A549 (cell line): Measurements from ENCODE around the gene RETREG1. TPM values are rescaled to one million over a fixed set of nuclear protein-coding genes. Genes with fewer than 3 reads are reported as not detected.

Source experiments
- ATAC-seq, 2 experiments: fragments of 200-7000 bp in 1 of 2; fragments of >200 bp in 1 of 2; cut with Nextera tagmentation in 1 of 2; cut with Tn5 transposase in 1 of 2; 3 replicates each; pipeline versions ENCODE4 v1.8.0 to v1.9.1; 2018 to 2020; ENCODE audit warnings: mild to moderate bottlenecking in 1 of 2, moderate library complexity in 1 of 2
- CTCF ChIA-PET: fragments of 300-600 bp; sonication (Branson Sonifier 250); formaldehyde crosslinking; extraction: SDS; loops from one replicate; lab custom pipeline; 2021; ENCODE audit warnings: antibody characterized with exemption, inconsistent platforms; lab: Yijun Ruan, JAX
- POLR2A ChIA-PET: fragments of 350-600 bp; formaldehyde crosslinking; extraction: SDS; loops from one replicate; lab custom pipeline; 2021; ENCODE audit warnings: antibody characterized with exemption, inconsistent platforms; lab: Yijun Ruan, JAX
- DNase-seq, 2 experiments: peaks; one replicate each; pipeline versions ENCODE4 v3.0.0 to v3.0.0-alpha.2; 2011 to 2016; ENCODE audit warnings: low read depth in 1 of 2, low spot score in 1 of 2
- FAIRE-seq: peaks from 2 replicates; lab custom pipeline; 2011; peaks lifted over from hg19 to GRCh38; lab: Jason Lieb, UNC
- H3K27ac ChIP-seq, 2 experiments: fragments of >200 bp; sonication (Bioruptor Twin); formaldehyde crosslinking; 3 replicates each; pipeline ENCODE4 v1.5.1; 2016 to 2017
- H3K4me1 ChIP-seq: fragments of >200 bp; sonication (Bioruptor Twin); formaldehyde crosslinking; 3 replicates; pipeline ENCODE4 v1.6.1; 2016
- H3K4me2 ChIP-seq: fragments of >200 bp; sonication (Bioruptor Twin); formaldehyde crosslinking; 3 replicates; pipeline ENCODE4 v1.6.1; 2016
- H3K4me3 ChIP-seq: fragments of >200 bp; sonication (Bioruptor Twin); formaldehyde crosslinking; 3 replicates; pipeline ENCODE4 v1.5.1; 2016
- H3K9me3 ChIP-seq: fragments of >200 bp; sonication (Bioruptor Twin); formaldehyde crosslinking; 3 replicates; pipeline ENCODE4 v1.6.1; 2016
- CBX2 ChIP-seq: fragments of 200-600 bp; sonication (generic); IDR thresholded peaks from 2 replicates; pipeline ENCODE4 v1.6.1; 2016; ENCODE audit warnings: low read depth, mild to moderate bottlenecking, borderline replicate concordance
- CBX8 ChIP-seq: fragments of 200-600 bp; sonication (generic); IDR thresholded peaks from 2 replicates; pipeline ENCODE4 v1.6.1; 2016
- CHD4 ChIP-seq: fragments of 200-600 bp; sonication (generic); IDR thresholded peaks from 2 replicates; pipeline ENCODE4 v1.6.1; 2016; ENCODE audit warnings: antibody characterized with exemption, mild to moderate bottlenecking, borderline replicate concordance
- CTCF ChIP-seq: fragments of >200 bp; sonication (Bioruptor Twin); formaldehyde crosslinking; IDR thresholded peaks from 3 replicates; pipeline ENCODE4 v1.5.1; 2016
- EP300 ChIP-seq, 2 experiments: fragments of >200 bp; sonication (Bioruptor Twin); formaldehyde crosslinking; IDR thresholded peaks; 2 replicates in 1 of 2; 3 replicates in 1 of 2; pipeline ENCODE4 v1.6.1; 2016 to 2017
- HDAC2 ChIP-seq: fragments of 200-600 bp; sonication (generic); IDR thresholded peaks from 2 replicates; pipeline ENCODE4 v1.6.1; 2016
- HOXB13 ChIP-seq: fragments of 250-450 bp; sonication (Bioruptor Pico); IDR thresholded peaks from 2 replicates; pipeline ENCODE4 v1.5.0; 2020; ENCODE audit warnings: low read depth, mild to moderate bottlenecking, moderate library complexity
- KDM5A ChIP-seq: fragments of 200-600 bp; sonication (generic); IDR thresholded peaks from 2 replicates; pipeline ENCODE4 v1.6.1; 2016; ENCODE audit warnings: antibody characterized with exemption, mild to moderate bottlenecking
- NR3C1 ChIP-seq: fragments of >200 bp; sonication (Bioruptor Twin); formaldehyde crosslinking; IDR thresholded peaks from 3 replicates; pipeline ENCODE4 v1.6.1; 2017
- PBX3 ChIP-seq: IDR thresholded peaks from 2 replicates; pipeline ENCODE4 v1.6.1; 2012
- POLR2AphosphoS2 ChIP-seq: conservative IDR thresholded peaks from 2 replicates; pipeline ENCODE4 v1.6.1; 2012; ENCODE audit warnings: low read length, improper control_type of control experiment, inconsistent platforms
- RARB ChIP-seq: fragments of 250-450 bp; sonication (Bioruptor Pico); IDR thresholded peaks from 2 replicates; pipeline ENCODE4 v1.8.0; 2021; ENCODE audit warnings: mild to moderate bottlenecking, moderate library complexity
- RCOR1 ChIP-seq: fragments of 150-350 bp; IDR thresholded peaks from 2 replicates; pipeline ENCODE4 v1.6.1; 2014; ENCODE audit warnings: antibody characterized with exemption, low read length, low read depth
- RFX5 ChIP-seq: fragments of 450-650 bp; IDR thresholded peaks from 2 replicates; pipeline ENCODE4 v1.7.1; 2014; ENCODE audit warnings: antibody characterized with exemption, mild to moderate bottlenecking, moderate library complexity
- RNF2 ChIP-seq: fragments of 200-600 bp; sonication (generic); IDR thresholded peaks from 2 replicates; pipeline ENCODE4 v1.6.1; 2016; ENCODE audit warnings: low read depth, mild to moderate bottlenecking, antibody characterized with exemption, moderate library complexity, borderline replicate concordance
- SMC3 ChIP-seq: fragments of >200 bp; sonication (Bioruptor Twin); formaldehyde crosslinking; IDR thresholded peaks from 3 replicates; pipeline ENCODE4 v1.6.1; 2018; ENCODE audit warnings: inconsistent platforms
- SREBF2 ChIP-seq: fragments of 450-650 bp; IDR thresholded peaks from 2 replicates; pipeline ENCODE4 v1.6.1; 2014; ENCODE audit warnings: mild to moderate bottlenecking, moderate library complexity
- ZFP36 ChIP-seq: fragments of 450-650 bp; IDR thresholded peaks from 2 replicates; pipeline ENCODE4 v1.6.1; 2014; ENCODE audit warnings: borderline replicate concordance; ENCODE audit not compliant: partially characterized antibody
- ZSCAN20 ChIP-seq: fragments of 250-450 bp; sonication (Bioruptor Pico); IDR thresholded peaks from 2 replicates; pipeline ENCODE4 v1.8.0; 2022; ENCODE audit warnings: mild to moderate bottlenecking, moderate library complexity
- WGBS: methylation state at CpG from one replicate; pipeline ENCODE4 v1.1.6; 2017; ENCODE audit errors: missing lambda C conversion rate; 5-methylcytosine and 5-hydroxymethylcytosine counted together
- polyA plus RNA-seq, 4 experiments: library from polyadenylated mRNA; depleted of rRNA in 3 of 4; stranded (reverse); fragments of >200 nt; fragmentation: RNase III in 1 of 4; extraction: RNeasy Plus Mini Kit Qiagen cat#74134 plus additional on column Dnase treatment in 1 of 4; gene quantifications; 2 replicates in 3 of 4; 3 replicates in 1 of 4; pipeline ENCODE4 v1.2.3, GENCODE V29; 2011 to 2017
- TF ChIP-seq, protein P1 (sequence below): fragments of >200 bp; sonication (Bioruptor Twin); formaldehyde crosslinking; IDR thresholded peaks from 2 replicates; pipeline ENCODE4 v1.6.1; 2016
- TF ChIP-seq, protein P2 (sequence below): fragments of 150-350 bp; IDR thresholded peaks from 2 replicates; pipeline ENCODE4 v1.6.1; 2014; ENCODE audit warnings: low read depth, mild to moderate bottlenecking, low read length
- TF ChIP-seq, protein P3 (sequence below): IDR thresholded peaks from 2 replicates; pipeline ENCODE4 v1.6.1; 2012; ENCODE audit warnings: low read depth, borderline replicate concordance
- TF ChIP-seq, protein P4 (sequence below): fragments of 250-450 bp; sonication (Bioruptor Pico); IDR thresholded peaks from 2 replicates; pipeline ENCODE4 v1.5.0; 2021; ENCODE audit warnings: mild to moderate bottlenecking, moderate library complexity, borderline replicate concordance

Gene RETREG1
- polyA plus RNA-seq, 2 of the 4 experiments (the other 2 are of a cell fraction): 2.1 to 3.4 TPM

DNA sequence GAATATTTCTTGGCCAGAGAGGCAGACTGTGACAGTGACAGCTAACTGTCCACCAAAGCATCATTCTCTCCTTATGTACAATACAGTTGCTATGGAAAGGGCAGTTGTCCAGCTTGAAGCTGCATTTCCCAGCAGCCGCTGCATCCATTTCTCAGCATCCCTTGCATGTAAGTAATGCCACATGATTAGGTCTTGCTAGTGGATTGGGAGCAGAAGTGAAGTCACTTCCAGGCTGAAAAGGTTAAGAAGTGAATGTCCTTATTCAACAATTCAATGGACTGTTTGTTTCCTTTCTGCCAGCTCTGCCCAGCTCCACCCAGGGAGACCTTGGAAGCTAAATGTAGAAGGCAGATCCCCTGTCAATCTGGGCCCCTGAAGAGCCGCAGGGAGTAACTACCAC, 26.1 kb upstream of the RETREG1 start:
- FAIRE-seq (no peak), DNase-seq (no peak), ATAC-seq (no peak)
- Histone ChIP-seq H3K4me1 (no peaks in the 10 kb centered on the region), H3K4me3 (no peak overlapping the region), H3K4me2 (no peak overlapping the region), H3K9me3 (no peaks in the 10 kb centered on the region), H3K27ac (no peak overlapping the region)
- ChIA-PET POLR2A (no interaction called here), CTCF (no interaction called here)
- TF ChIP-seq, protein P1, sequence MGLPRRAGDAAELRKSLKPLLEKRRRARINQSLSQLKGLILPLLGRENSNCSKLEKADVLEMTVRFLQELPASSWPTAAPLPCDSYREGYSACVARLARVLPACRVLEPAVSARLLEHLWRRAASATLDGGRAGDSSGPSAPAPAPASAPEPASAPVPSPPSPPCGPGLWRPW: no peak
- no peak for TF ChIP-seq CBX8
- 29% methylated on average over 2 of the region's 2 CpGs for WGBS

DNA sequence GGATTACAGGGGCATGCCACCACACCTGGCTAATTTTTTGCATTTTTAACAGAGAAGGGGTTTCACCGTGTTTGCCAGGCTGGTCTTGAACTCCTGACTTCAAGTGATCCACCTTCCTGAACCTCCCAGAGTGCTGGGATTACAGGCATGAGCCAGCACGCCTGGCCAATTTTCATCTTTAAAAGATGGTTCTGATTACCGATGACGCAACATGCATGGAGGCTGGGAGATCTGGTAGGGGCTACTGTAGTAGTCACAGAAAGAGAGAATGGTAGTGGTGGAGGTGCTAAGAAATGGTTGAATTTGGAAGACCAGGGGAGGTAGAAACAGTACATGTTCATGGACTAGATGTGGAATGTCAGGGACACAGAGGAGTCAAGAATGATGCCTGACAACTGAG, 22.4 kb upstream of the RETREG1 start:
- ATAC-seq: no peak
- Histone ChIP-seq H3K4me2 (no peak overlapping the region), H3K4me3 (no peak overlapping the region), H3K4me1 (no peaks in the 10 kb centered on the region), H3K9me3 (no peaks in the 10 kb centered on the region), H3K27ac (no peak overlapping the region)
- ChIA-PET CTCF (no interaction called here), POLR2A (no interaction called here)
- TF ChIP-seq POLR2AphosphoS2: no peak
- TF ChIP-seq RFX5: no peak
- TF ChIP-seq, protein P2, sequence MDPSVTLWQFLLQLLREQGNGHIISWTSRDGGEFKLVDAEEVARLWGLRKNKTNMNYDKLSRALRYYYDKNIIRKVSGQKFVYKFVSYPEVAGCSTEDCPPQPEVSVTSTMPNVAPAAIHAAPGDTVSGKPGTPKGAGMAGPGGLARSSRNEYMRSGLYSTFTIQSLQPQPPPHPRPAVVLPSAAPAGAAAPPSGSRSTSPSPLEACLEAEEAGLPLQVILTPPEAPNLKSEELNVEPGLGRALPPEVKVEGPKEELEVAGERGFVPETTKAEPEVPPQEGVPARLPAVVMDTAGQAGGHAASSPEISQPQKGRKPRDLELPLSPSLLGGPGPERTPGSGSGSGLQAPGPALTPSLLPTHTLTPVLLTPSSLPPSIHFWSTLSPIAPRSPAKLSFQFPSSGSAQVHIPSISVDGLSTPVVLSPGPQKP: no peak
- TF ChIP-seq KDM5A: no peak
- no peak for TF ChIP-seq EP300 (IDR thresholded peaks at IDR 0.05)
- no peak for TF ChIP-seq SREBF2
- TF ChIP-seq RARB (CRISPR knock-in tag): no peak
- TF ChIP-seq, protein P1: no peak
- no peak for TF ChIP-seq HDAC2
- no peak for TF ChIP-seq RCOR1
- no peak for TF ChIP-seq RNF2
- TF ChIP-seq NR3C1: no peak
- 44% methylated on average over 4 of the region's 4 CpGs for WGBS
- no peak for DNase-seq
- no peak for FAIRE-seq

- WGBS: 37% methylated on average over 3 of the region's 3 CpGs
- ChIA-PET POLR2A (no interaction called here), CTCF (interaction anchor here (0.6 to 1.5 kb wide), 2 partner anchors 76 to 260 kb away, joined by 3 read pairs; no protein-coding TSS in a partner anchor)
- FAIRE-seq: no peak
- H3K4me1 ChIP-seq: no peaks in the 10 kb centered on the region
- TF ChIP-seq CBX2 (no peak), RARB (CRISPR knock-in tag) (no peak), RNF2 (no peak), CHD4 (no peak)
- TF ChIP-seq, protein P3, sequence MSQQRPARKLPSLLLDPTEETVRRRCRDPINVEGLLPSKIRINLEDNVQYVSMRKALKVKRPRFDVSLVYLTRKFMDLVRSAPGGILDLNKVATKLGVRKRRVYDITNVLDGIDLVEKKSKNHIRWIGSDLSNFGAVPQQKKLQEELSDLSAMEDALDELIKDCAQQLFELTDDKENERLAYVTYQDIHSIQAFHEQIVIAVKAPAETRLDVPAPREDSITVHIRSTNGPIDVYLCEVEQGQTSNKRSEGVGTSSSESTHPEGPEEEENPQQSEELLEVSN: no peak
- TF ChIP-seq, all 56 proteins: peak for 0
- Histone ChIP-seq H3K27ac (no peak overlapping the region), H3K9me3 (no peaks in the 10 kb centered on the region; the same call in 2 of the 3 replicates), H3K4me2 (no peak overlapping the region), H3K4me3 (no peak overlapping the region)
- ATAC-seq: no peak
- DNase-seq: no peak
Measured at GRCh38 chr5:16628376-16628775, 11.6 kb upstream of the RETREG1 start.

DNA sequence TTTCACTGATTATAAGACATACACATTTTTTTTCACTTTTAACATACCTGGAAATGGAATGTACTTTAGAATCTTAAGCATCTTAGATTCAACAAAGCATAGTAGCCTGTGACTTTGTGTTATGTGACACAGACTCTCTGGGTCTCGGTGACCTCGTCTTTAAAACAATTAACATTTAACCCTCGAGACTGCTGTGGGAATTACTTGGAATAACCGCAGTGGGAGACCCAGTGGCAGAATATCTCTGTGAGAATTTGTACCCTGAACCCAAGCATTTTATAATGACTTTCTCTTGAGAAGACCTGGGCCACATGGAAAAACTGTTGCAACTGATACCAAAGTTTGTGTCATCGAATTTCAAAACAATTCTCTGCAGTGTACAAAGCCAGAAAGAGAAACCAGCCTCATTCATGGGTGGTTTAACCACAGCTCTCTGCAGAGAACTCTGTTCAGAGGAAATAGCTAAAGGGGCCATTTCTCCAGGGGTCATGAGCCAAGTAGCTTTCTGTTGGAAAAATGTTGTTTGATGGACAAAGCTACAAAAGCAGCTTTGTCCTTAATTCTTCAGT, 10.0 kb upstream of the RETREG1 start:
- POLR2A ChIA-PET: no interaction called here

More for the DNA sequence above, 10.0 kb upstream of the RETREG1 start:
- Histone ChIP-seq H3K4me3 (no peak overlapping the region), H3K4me1 (no peaks in the 10 kb centered on the region), H3K4me2 (no peak overlapping the region), H3K9me3 (no peaks in the 10 kb centered on the region; the same call in 2 of the 3 replicates), H3K27ac (no peak overlapping the region)
- TF ChIP-seq SMC3 (no peak), PBX3 (no peak), NR3C1 (no peak), HOXB13 (CRISPR knock-in tag) (no peak), ZFP36 (no peak), CBX2 (no peak), CTCF (no peak), ZSCAN20 (CRISPR knock-in tag) (no peak)
- TF ChIP-seq, protein P4, sequence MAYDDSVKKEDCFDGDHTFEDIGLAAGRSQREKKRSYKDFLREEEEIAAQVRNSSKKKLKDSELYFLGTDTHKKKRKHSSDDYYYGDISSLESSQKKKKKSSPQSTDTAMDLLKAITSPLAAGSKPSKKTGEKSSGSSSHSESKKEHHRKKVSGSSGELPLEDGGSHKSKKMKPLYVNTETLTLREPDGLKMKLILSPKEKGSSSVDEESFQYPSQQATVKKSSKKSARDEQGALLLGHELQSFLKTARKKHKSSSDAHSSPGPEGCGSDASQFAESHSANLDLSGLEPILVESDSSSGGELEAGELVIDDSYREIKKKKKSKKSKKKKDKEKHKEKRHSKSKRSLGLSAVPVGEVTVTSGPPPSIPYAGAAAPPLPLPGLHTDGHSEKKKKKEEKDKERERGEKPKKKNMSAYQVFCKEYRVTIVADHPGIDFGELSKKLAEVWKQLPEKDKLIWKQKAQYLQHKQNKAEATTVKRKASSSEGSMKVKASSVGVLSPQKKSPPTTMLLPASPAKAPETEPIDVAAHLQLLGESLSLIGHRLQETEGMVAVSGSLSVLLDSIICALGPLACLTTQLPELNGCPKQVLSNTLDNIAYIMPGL (CRISPR knock-in tag): no peak
- WGBS: 16% methylated on average over 5 of the region's 5 CpGs
- ATAC-seq (no peak), DNase-seq (no peak), FAIRE-seq (no peak)
- CTCF ChIA-PET: interaction anchor here (1.4 kb wide), 1 partner anchor 33 kb away, joined by 4 read pairs; no protein-coding TSS in a partner anchor
